GM23338 (cell line): ENCODE data around the gene GPATCH1. TPM values are rescaled to one million over a fixed set of nuclear protein-coding genes. Genes with fewer than 3 reads are reported as not detected.

Experiments
- ATAC-seq: fragments of 200-7000 bp; cut with Tn5 transposase; 3 replicates; pipeline ENCODE4 v1.9.1; 2020
- DNase-seq: peaks from one replicate; pipeline ENCODE4 v3.0.0-alpha.2; 2015; ENCODE audit warnings: low spot score
- H2AFZ ChIP-seq: fragments of 200-600 bp; sonication (generic); 2 replicates; pipeline ENCODE4 v1.8.0; 2016; ENCODE audit warnings: antibody characterized with exemption, mild to moderate bottlenecking, moderate library complexity
- H3F3A ChIP-seq: fragments of 200-600 bp; sonication (generic); replicated peaks from 2 replicates; pipeline ENCODE4 v1.8.0; 2017; ENCODE audit warnings: antibody characterized with exemption, mixed run types, low read depth
- H3K27ac ChIP-seq: fragments of 200-600 bp; sonication (generic); 2 replicates; pipeline ENCODE4 v1.6.1; 2016; ENCODE audit warnings: low read depth
- H3K27me3 ChIP-seq: fragments of 200-600 bp; sonication (generic); 2 replicates; pipeline ENCODE4 v1.8.0; 2016; ENCODE audit warnings: mild to moderate bottlenecking, mixed run types, moderate library complexity; ENCODE audit not compliant: insufficient read depth
- H3K36me3 ChIP-seq: fragments of 200-600 bp; sonication (generic); 2 replicates; pipeline ENCODE4 v1.8.0; 2016; ENCODE audit warnings: mild to moderate bottlenecking; ENCODE audit not compliant: insufficient read depth
- H3K4me1 ChIP-seq: fragments of 200-600 bp; sonication (generic); 2 replicates; pipeline ENCODE4 v1.8.0; 2016; ENCODE audit warnings: mild to moderate bottlenecking, moderate library complexity; ENCODE audit not compliant: insufficient read depth
- H3K4me2 ChIP-seq: fragments of 200-600 bp; sonication (generic); 2 replicates; pipeline ENCODE4 v1.7.1; 2017; ENCODE audit warnings: mixed run types
- H3K4me3 ChIP-seq: fragments of 200-600 bp; sonication (generic); 2 replicates; pipeline ENCODE4 v1.6.1; 2016; ENCODE audit warnings: mixed run types
- H3K79me2 ChIP-seq: fragments of 200-600 bp; sonication (generic); replicated peaks from 2 replicates; pipeline ENCODE4 v1.8.0; 2017; ENCODE audit warnings: mild to moderate bottlenecking; ENCODE audit not compliant: insufficient read depth
- H3K9me2 ChIP-seq: fragments of 200-600 bp; sonication (generic); 2 replicates; pipeline ENCODE4 v1.8.0; 2017; ENCODE audit not compliant: insufficient read depth
- H4K20me1 ChIP-seq: fragments of 200-600 bp; sonication (generic); replicated peaks from 2 replicates; pipeline ENCODE4 v1.8.0; 2017; ENCODE audit warnings: mild to moderate bottlenecking; ENCODE audit not compliant: insufficient read depth
- H3K27ac Mint-ChIP-seq: 2 replicates; pipeline ENCODE4 v1.8.0; 2020; ENCODE audit warnings: inconsistent platforms, mild to moderate bottlenecking, moderate library complexity, mixed read lengths
- H3K27me3 Mint-ChIP-seq: 3 replicates; pipeline ENCODE4 v1.8.0; 2022; ENCODE audit warnings: low read depth, mild to moderate bottlenecking, moderate library complexity, mixed read lengths, inconsistent platforms; ENCODE audit not compliant: insufficient read depth, poor library complexity
- H3K36me3 Mint-ChIP-seq: 3 replicates; pipeline ENCODE4 v1.8.0; 2021; ENCODE audit warnings: low read depth, mild to moderate bottlenecking, inconsistent platforms, moderate library complexity, mixed read lengths
- H3K4me1 Mint-ChIP-seq: 3 replicates; pipeline ENCODE4 v1.8.0; 2020; ENCODE audit warnings: mild to moderate bottlenecking, inconsistent platforms, mixed read lengths
- H3K4me3 Mint-ChIP-seq: 3 replicates; pipeline ENCODE4 v1.8.0; 2021; ENCODE audit warnings: moderate library complexity, mild to moderate bottlenecking, inconsistent platforms, mixed read lengths
- H3K9me3 Mint-ChIP-seq: 3 replicates; pipeline ENCODE4 v1.8.0; 2020; ENCODE audit warnings: moderate library complexity, mild to moderate bottlenecking, inconsistent platforms, mixed read lengths
- CREB1 ChIP-seq: fragments of 250-450 bp; sonication (Bioruptor Pico); IDR thresholded peaks from 2 replicates; pipeline ENCODE4 v1.5.0; 2020; ENCODE audit warnings: low read depth, mild to moderate bottlenecking, moderate library complexity
- EZH2 ChIP-seq: fragments of 200-600 bp; sonication (generic); IDR thresholded peaks from one replicate; pipeline ENCODE4 v1.8.0; 2017; ENCODE audit warnings: antibody characterized with exemption, mild to moderate bottlenecking, low read depth; ENCODE audit not compliant: unreplicated experiment
- EZH2phosphoT487 ChIP-seq: fragments of 200-600 bp; sonication (generic); IDR thresholded peaks from one replicate; pipeline ENCODE4 v1.8.1; 2018; ENCODE audit warnings: antibody characterized with exemption; ENCODE audit not compliant: unreplicated experiment
- JUNB ChIP-seq: IDR thresholded peaks from one replicate; pipeline ENCODE4 v1.6.1; 2016; ENCODE audit warnings: antibody characterized with exemption; ENCODE audit not compliant: unreplicated experiment
- NANOG ChIP-seq: IDR thresholded peaks from 2 replicates; pipeline ENCODE4 v1.6.1; 2016; ENCODE audit warnings: antibody characterized with exemption, borderline replicate concordance
- STAT1 ChIP-seq: IDR thresholded peaks from one replicate; pipeline ENCODE4 v1.6.1; 2016; ENCODE audit warnings: antibody characterized with exemption; ENCODE audit not compliant: unreplicated experiment
- ZNF114 ChIP-seq: fragments of 250-450 bp; sonication (Bioruptor Pico); IDR thresholded peaks from 2 replicates; pipeline ENCODE4 v1.5.0; 2020; ENCODE audit warnings: mild to moderate bottlenecking, moderate library complexity
- ZNF331 ChIP-seq: fragments of 250-450 bp; sonication (Bioruptor Pico); IDR thresholded peaks from 2 replicates; pipeline ENCODE4 v1.5.0; 2020; ENCODE audit warnings: low read depth, mild to moderate bottlenecking, moderate library complexity
- polyA plus RNA-seq: library from polyadenylated mRNA; unstranded; fragments of >200 nt; fragmentation: Nextera tagmentation; extraction: Ambion mirVana; gene quantifications from 2 replicates; pipeline ENCODE4 v1.2.1, GENCODE V29; 2016
- total RNA-seq: library from RNA; depleted of rRNA; stranded (reverse); fragments of >200 nt; shearing (Covaris generic); gene quantifications from 2 replicates; pipeline ENCODE4 v1.2.3, GENCODE V29; 2014
- TF ChIP-seq, protein P1 (sequence below): fragments of 250-450 bp; sonication (Bioruptor Pico); IDR thresholded peaks from 2 replicates; pipeline ENCODE4 v1.5.0; 2020; ENCODE audit warnings: mild to moderate bottlenecking, moderate library complexity
- TF ChIP-seq, protein P2 (sequence below): IDR thresholded peaks from 2 replicates; pipeline ENCODE4 v1.6.1; 2016; ENCODE audit warnings: antibody characterized with exemption
- TF ChIP-seq, protein P3 (sequence below), 2 experiments: fragments of 200-600 bp in 1 of 2; sonication (generic) in 1 of 2; conservative IDR thresholded peaks; 2 replicates each; pipeline versions ENCODE4 v1.5.1 to v1.6.1; 2016 to 2017; ENCODE audit warnings: antibody characterized with exemption in 2 of 2, low read depth in 2 of 2, mild to moderate bottlenecking in 2 of 2, moderate library complexity in 1 of 2
- TF ChIP-seq, protein P4 (sequence below): IDR thresholded peaks from one replicate; pipeline ENCODE4 v1.6.1; 2018; ENCODE audit warnings: antibody characterized with exemption; ENCODE audit not compliant: unreplicated experiment

The GPATCH1 gene
- total and polyA plus RNA-seq, 2 experiments from 2014 or later, result 12.0 to 13.6 TPM

DNA sequence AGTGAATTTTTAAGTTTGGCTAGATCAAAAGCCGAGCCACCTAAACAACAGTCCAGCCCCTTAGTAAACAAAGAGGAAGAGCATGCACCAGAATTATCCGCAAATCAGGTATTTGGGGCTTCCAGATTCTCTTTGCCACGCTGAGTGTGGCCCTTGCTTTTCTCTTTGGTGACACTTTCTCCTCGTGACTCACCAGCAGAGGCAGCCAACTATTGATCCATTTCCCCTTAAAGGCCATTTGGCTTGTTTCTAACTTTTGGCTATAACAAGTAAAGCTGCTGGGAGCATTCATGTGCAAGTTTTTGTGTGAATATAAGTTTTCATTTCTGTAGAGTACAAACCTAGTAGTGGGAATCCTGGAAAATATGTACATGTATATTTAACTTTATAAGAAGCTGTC lies 33.3 kb downstream of the GPATCH1 start:
- no peak overlapping the region for H3K4me2 ChIP-seq
- H3K27ac ChIP-seq, result no peak overlapping the region
- Mint-ChIP-seq H3K9me3 (no peaks in the 10 kb centered on the region), H3K27ac (no peak overlapping the region), H3K4me3 (no peak overlapping the region), H3K4me1 (no peaks in the 10 kb centered on the region), H3K36me3 (peaks cover 68% of the 10 kb centered on the region), H3K27me3 (peaks cover 3% of the 10 kb centered on the region)
- TF ChIP-seq ZNF331, result no peak
- no peak for TF ChIP-seq JUNB
- no peak for TF ChIP-seq CREB1
- TF ChIP-seq, protein P1, sequence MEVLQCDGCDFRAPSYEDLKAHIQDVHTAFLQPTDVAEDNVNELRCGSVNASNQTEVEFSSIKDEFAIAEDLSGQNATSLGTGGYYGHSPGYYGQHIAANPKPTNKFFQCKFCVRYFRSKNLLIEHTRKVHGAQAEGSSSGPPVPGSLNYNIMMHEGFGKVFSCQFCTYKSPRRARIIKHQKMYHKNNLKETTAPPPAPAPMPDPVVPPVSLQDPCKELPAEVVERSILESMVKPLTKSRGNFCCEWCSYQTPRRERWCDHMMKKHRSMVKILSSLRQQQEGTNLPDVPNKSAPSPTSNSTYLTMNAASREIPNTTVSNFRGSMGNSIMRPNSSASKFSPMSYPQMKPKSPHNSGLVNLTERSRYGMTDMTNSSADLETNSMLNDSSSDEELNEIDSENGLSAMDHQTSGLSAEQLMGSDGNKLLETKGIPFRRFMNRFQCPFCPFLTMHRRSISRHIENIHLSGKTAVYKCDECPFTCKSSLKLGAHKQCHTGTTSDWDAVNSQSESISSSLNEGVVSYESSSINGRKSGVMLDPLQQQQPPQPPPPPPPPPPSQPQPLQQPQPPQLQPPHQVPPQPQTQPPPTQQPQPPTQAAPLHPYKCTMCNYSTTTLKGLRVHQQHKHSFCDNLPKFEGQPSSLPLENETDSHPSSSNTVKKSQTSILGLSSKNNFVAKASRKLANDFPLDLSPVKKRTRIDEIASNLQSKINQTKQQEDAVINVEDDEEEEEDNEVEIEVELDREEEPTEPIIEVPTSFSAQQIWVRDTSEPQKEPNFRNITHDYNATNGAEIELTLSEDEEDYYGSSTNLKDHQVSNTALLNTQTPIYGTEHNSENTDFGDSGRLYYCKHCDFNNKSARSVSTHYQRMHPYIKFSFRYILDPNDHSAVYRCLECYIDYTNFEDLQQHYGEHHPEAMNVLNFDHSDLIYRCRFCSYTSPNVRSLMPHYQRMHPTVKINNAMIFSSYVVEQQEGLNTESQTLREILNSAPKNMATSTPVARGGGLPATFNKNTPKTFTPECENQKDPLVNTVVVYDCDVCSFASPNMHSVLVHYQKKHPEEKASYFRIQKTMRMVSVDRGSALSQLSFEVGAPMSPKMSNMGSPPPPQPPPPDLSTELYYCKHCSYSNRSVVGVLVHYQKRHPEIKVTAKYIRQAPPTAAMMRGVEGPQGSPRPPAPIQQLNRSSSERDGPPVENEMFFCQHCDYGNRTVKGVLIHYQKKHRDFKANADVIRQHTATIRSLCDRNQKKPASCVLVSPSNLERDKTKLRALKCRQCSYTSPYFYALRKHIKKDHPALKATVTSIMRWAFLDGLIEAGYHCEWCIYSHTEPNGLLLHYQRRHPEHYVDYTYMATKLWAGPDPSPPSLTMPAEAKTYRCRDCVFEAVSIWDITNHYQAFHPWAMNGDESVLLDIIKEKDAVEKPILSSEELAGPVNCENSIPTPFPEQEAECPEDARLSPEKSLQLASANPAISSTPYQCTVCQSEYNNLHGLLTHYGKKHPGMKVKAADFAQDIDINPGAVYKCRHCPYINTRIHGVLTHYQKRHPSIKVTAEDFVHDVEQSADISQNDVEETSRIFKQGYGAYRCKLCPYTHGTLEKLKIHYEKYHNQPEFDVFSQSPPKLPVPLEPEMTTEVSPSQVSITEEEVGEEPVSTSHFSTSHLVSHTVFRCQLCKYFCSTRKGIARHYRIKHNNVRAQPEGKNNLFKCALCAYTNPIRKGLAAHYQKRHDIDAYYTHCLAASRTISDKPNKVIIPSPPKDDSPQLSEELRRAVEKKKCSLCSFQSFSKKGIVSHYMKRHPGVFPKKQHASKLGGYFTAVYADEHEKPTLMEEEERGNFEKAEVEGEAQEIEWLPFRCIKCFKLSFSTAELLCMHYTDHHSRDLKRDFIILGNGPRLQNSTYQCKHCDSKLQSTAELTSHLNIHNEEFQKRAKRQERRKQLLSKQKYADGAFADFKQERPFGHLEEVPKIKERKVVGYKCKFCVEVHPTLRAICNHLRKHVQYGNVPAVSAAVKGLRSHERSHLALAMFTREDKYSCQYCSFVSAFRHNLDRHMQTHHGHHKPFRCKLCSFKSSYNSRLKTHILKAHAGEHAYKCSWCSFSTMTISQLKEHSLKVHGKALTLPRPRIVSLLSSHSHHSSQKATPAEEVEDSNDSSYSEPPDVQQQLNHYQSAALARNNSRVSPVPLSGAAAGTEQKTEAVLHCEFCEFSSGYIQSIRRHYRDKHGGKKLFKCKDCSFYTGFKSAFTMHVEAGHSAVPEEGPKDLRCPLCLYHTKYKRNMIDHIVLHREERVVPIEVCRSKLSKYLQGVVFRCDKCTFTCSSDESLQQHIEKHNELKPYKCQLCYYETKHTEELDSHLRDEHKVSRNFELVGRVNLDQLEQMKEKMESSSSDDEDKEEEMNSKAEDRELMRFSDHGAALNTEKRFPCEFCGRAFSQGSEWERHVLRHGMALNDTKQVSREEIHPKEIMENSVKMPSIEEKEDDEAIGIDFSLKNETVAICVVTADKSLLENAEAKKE, result no peak
- no peak for TF ChIP-seq STAT1
- TF ChIP-seq ZNF114, result no peak
- TF ChIP-seq, protein P2, sequence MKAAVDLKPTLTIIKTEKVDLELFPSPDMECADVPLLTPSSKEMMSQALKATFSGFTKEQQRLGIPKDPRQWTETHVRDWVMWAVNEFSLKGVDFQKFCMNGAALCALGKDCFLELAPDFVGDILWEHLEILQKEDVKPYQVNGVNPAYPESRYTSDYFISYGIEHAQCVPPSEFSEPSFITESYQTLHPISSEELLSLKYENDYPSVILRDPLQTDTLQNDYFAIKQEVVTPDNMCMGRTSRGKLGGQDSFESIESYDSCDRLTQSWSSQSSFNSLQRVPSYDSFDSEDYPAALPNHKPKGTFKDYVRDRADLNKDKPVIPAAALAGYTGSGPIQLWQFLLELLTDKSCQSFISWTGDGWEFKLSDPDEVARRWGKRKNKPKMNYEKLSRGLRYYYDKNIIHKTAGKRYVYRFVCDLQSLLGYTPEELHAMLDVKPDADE, result no peak
- TF ChIP-seq EZH2, result no peak
- TF ChIP-seq NANOG, result no peak
- TF ChIP-seq, protein P3, sequence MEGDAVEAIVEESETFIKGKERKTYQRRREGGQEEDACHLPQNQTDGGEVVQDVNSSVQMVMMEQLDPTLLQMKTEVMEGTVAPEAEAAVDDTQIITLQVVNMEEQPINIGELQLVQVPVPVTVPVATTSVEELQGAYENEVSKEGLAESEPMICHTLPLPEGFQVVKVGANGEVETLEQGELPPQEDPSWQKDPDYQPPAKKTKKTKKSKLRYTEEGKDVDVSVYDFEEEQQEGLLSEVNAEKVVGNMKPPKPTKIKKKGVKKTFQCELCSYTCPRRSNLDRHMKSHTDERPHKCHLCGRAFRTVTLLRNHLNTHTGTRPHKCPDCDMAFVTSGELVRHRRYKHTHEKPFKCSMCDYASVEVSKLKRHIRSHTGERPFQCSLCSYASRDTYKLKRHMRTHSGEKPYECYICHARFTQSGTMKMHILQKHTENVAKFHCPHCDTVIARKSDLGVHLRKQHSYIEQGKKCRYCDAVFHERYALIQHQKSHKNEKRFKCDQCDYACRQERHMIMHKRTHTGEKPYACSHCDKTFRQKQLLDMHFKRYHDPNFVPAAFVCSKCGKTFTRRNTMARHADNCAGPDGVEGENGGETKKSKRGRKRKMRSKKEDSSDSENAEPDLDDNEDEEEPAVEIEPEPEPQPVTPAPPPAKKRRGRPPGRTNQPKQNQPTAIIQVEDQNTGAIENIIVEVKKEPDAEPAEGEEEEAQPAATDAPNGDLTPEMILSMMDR (conservative IDR thresholded peaks at IDR 0.05; ENCODE audit: low read depth in 2 of 2), result no peak
- TF ChIP-seq, protein P4, sequence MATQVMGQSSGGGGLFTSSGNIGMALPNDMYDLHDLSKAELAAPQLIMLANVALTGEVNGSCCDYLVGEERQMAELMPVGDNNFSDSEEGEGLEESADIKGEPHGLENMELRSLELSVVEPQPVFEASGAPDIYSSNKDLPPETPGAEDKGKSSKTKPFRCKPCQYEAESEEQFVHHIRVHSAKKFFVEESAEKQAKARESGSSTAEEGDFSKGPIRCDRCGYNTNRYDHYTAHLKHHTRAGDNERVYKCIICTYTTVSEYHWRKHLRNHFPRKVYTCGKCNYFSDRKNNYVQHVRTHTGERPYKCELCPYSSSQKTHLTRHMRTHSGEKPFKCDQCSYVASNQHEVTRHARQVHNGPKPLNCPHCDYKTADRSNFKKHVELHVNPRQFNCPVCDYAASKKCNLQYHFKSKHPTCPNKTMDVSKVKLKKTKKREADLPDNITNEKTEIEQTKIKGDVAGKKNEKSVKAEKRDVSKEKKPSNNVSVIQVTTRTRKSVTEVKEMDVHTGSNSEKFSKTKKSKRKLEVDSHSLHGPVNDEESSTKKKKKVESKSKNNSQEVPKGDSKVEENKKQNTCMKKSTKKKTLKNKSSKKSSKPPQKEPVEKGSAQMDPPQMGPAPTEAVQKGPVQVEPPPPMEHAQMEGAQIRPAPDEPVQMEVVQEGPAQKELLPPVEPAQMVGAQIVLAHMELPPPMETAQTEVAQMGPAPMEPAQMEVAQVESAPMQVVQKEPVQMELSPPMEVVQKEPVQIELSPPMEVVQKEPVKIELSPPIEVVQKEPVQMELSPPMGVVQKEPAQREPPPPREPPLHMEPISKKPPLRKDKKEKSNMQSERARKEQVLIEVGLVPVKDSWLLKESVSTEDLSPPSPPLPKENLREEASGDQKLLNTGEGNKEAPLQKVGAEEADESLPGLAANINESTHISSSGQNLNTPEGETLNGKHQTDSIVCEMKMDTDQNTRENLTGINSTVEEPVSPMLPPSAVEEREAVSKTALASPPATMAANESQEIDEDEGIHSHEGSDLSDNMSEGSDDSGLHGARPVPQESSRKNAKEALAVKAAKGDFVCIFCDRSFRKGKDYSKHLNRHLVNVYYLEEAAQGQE, result no peak
- no peak for TF ChIP-seq EZH2phosphoT487
- H3K79me2 ChIP-seq, result no peaks in the 10 kb centered on the region
- H3F3A ChIP-seq, result 0 out of 2 replicates have a peak, but pooled peaks cover 2% of the 10 kb centered on the region
- no peaks in the 10 kb centered on the region for H3K9me2 ChIP-seq
- H2AFZ ChIP-seq, result no peak overlapping the region
- no peak overlapping the region for H3K4me3 ChIP-seq
- 0 out of 2 replicates have a peak, but pooled peaks cover 2% of the 10 kb centered on the region for H4K20me1 ChIP-seq
- no peak for ATAC-seq
- H3K4me1 ChIP-seq, result no peaks in the 10 kb centered on the region
- DNase-seq, result no peak
- no peaks in the 10 kb centered on the region for H3K27me3 ChIP-seq
- H3K36me3 ChIP-seq, result peaks cover 21% of the 10 kb centered on the region
